GM10248 (cell line): ENCODE measurements around the gene FPGS.
"Not testable (repeated sequence)": the region's sequence is repeated elsewhere in the genome, so short reads cannot be mapped to it uniquely, and the experiment has no call there.

Experiments used
- CTCF ChIA-PET: fragments of 300-600 bp; sonication (Branson Sonifier 250); formaldehyde crosslinking; extraction: SDS; loops from one replicate; lab custom pipeline; 2021; ENCODE audit warnings: antibody characterized with exemption; lab: Yijun Ruan, JAX
- POLR2A ChIA-PET: fragments of 350-650 bp; sonication (Branson Sonifier 250); formaldehyde crosslinking; extraction: SDS; loops from one replicate; lab custom pipeline; 2020; ENCODE audit warnings: antibody characterized with exemption; lab: Yijun Ruan, JAX
- DNase-seq: peaks from one replicate; pipeline ENCODE4 v3.0.0; 2012; ENCODE audit errors: extremely low spot score
- TF ChIP-seq, protein P1 (sequence below): IDR thresholded peaks from 2 replicates; pipeline ENCODE4 v1.5.1; 2012; ENCODE audit warnings: mild to moderate bottlenecking, low read depth; ENCODE audit errors: extremely low read depth, missing control alignments, control extremely low read depth

The FPGS gene

DNA sequence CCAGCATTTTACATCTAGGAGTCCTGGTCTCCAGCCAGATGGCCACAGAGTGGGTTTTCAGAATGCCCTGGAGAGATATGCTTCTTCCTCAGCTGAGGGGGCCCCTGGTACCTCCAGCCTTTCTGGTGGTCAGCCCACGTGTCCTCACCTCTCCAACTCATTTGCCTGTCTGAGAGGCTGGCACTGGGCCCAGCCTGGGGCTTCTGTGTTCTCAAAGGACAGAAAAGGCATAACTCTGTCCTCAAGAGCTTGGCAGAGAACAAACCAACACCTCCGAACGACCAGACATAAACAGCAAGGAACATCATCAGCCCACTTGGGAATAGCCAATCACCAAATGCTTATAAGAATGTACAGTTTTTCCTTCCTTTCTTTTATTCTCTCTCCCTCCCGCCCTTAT, 34.7 kb downstream of the FPGS start:
- CTCF ChIA-PET, result interaction anchor here (0.9 to 2.1 kb wide), 7 partner anchors 13 to 102 kb away, joined by 3 to 7 read pairs (median 3); partner anchors contain the start of gene TOR2A
- DNase-seq, result no peak

DNA sequence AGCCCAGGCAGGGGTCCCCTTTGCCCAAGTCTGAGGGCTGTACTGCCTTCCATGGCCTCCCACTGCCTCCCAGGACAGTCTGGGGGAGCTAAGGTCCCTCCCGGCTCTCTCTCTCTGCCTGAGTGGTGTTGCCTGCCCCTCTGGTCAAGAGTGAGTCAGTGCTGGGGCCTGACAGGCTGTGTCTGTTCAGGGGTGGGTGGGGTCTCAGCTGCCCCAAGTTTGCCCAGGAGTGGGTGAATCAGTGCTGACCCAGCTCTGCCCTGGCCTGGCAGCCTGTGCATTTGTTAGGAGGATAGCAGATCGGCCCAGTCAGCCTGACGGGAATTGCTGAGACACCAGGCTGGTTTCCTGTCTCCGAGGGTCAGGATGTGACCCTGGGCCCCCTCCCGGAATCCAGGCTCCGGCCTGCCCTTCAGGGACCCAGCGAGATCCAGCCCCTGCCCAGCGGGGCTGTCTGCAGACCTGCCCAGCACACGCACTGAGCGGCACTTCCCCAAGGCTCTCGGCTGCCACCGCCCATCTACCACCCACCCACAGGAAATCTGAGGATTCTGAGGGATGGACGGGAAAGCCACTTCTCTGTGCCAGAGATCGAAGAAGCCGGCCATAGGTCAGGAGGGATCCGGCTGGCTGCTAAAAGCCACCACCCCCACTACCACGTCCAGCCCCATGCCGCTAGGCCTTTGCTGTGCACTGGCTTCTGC, 35.8 kb downstream of the FPGS start:
- ChIA-PET CTCF (interaction anchor here (0.9 to 1.4 kb wide), 4 partner anchors 10 to 54 kb away, joined by 3 read pairs; no protein-coding TSS in a partner anchor), POLR2A (no interaction called here)
- TF ChIP-seq, protein P1, sequence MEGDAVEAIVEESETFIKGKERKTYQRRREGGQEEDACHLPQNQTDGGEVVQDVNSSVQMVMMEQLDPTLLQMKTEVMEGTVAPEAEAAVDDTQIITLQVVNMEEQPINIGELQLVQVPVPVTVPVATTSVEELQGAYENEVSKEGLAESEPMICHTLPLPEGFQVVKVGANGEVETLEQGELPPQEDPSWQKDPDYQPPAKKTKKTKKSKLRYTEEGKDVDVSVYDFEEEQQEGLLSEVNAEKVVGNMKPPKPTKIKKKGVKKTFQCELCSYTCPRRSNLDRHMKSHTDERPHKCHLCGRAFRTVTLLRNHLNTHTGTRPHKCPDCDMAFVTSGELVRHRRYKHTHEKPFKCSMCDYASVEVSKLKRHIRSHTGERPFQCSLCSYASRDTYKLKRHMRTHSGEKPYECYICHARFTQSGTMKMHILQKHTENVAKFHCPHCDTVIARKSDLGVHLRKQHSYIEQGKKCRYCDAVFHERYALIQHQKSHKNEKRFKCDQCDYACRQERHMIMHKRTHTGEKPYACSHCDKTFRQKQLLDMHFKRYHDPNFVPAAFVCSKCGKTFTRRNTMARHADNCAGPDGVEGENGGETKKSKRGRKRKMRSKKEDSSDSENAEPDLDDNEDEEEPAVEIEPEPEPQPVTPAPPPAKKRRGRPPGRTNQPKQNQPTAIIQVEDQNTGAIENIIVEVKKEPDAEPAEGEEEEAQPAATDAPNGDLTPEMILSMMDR, result no peak
- DNase-seq, result no peak

More for the DNA sequence above, 34.7 kb downstream of the FPGS start:
- TF ChIP-seq, protein P1, result no peak
- POLR2A ChIA-PET, result no interaction called here

DNA sequence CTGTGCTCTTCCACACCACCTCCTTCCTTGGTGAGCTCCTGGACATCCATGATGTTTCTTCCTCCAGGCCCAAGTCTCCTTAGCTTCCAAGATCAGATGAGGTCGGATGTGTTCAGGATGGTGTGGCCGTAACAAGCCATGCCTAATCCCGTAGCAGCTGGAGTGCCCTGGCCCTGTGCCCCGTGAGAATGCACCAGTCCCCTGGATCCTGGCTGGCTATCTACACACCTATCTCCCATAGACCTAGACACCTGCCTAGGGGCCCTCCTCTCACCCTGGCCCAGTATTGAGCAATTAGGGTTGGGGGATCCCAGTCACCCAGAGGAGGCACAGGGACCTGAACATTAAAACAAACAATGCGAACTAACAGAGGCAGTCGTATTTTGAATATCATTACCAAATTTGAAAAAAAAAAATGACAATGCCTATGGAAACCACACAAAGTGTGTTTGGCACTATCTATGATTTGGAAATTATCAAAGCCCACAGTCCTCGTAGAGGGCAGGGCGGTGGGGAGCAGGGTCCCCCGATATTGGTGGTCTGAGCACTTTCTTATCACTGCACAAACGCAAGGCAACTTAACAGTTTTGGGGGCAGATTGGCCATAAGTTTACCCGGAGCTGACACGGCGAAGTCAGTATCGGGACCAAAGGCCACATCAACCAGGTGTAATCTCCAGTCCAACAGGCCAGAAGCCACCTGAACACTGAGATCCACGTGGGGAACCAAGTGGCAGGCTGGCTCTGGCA, 38.6 kb downstream of the FPGS start:
- POLR2A ChIA-PET, result no interaction called here
- TF ChIP-seq, protein P1, result no peak
- no peak for DNase-seq
- CTCF ChIA-PET, result interaction anchor here (1.2 to 1.7 kb wide), 3 partner anchors 11 to 276 kb away, joined by 4 to 7 read pairs (median 5); no protein-coding TSS in a partner anchor

DNA sequence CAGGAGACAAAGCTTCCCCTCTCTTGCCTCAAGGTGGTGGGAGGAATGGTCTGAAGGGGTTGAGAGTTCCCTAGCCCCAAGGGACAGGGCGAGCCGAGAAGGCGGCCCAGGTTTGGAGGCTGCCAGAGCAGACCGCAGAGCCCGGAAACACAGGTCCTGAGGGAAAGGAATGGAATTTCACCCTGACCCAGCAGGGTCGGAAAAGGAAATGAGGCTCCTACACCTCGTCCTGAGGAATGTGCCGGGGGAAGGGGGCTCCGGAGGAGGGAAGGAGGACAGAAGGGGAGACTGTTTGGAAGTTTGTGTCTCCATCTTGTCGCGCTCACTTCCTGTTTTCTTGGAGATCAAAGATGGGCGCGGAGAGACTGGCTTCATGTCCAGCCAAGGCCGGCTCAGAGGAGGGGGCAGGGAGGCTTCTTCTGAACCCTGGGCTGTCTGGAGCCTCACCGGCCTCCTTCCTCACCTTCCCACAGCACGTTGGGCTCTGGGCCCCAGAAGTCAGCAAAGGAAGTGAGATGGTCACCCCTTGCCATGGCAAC, 42.2 kb downstream of the FPGS start:
- TF ChIP-seq, protein P1, result no peak
- CTCF ChIA-PET, result interaction anchor here (1.4 to 2.5 kb wide), 4 partner anchors 8 to 25 kb away, joined by 3 to 15 read pairs (median 4); partner anchors contain the start of gene ENG
- no peak for DNase-seq

DNA sequence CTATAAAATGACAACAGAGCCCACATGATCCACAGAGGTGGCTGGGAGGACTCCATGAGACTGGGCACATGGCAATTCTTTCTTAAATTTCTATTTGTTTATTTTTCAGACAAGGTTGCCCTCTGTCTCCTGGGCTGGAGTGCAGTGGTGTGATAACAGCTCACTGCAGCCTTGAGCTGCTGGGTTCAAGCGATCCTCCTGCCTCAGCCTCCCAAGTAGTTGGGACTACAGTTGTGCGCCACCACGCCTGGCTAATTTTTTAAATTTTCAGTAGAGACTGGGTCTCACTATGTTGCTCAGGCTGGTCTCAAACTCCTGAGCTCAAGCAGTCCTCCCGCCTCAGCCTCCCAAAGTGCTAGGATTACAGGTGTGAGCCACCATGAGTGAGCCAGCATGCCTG, 42.9 kb downstream of the FPGS start:
- ChIA-PET CTCF (interaction anchor here (1.4 to 2.5 kb wide), 3 partner anchors 9 to 24 kb away, joined by 3 to 15 read pairs (median 5); partner anchors contain the start of gene ENG), POLR2A (interaction anchor here (0.5 kb wide), 1 partner anchor 68 kb away, joined by 3 read pairs; no protein-coding TSS in a partner anchor)
- not testable (repeated sequence) for DNase-seq

More for the DNA sequence above, 42.2 kb downstream of the FPGS start:
- POLR2A ChIA-PET, result interaction anchor here (0.5 kb wide), 1 partner anchor 67 kb away, joined by 3 read pairs; no protein-coding TSS in a partner anchor

DNA sequence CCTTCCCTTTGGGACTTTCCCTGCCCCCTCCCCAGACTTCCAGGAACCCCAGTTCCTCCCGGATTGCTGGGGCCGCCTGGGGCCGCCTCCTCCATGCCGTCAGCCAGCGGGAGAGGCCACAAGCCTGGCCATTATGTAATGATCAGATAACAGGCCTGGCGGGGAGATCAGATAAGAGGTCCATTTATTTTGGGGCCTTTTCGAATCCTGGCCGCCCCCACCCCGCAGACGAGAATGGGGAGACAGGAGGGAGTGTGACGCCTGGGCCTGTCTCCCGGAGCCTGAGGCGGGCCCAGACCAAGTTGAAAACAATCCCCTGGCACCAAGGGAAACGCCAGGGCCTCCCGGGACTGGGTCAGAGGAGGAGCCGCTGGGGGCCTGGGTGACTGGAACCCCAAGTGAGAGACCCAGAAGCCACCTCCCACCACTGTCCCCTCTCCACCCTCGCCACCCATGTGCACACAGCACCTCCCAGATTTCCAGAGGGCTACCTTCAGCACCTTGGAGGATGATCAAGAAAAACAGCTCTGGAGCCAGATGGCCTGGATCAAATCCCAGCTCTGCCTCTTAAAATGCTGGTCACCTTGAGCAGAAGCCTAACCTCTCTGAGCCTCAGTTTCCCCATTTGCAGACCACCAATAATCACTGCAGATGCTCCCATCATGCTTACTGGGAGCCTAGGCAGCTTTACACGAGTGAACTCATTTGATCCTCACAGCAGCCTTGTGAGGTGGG, 43.9 kb downstream of the FPGS start:
- CTCF ChIA-PET, result interaction anchor here (1.1 to 1.2 kb wide), 2 partner anchors 8 to 23 kb away, joined by 3 to 4 read pairs; partner anchors contain the start of gene ENG
- POLR2A ChIA-PET, result no interaction called here
- TF ChIP-seq, protein P1, result no peak
- DNase-seq, result no peak
